GM23338 (cell line): ENCODE measurements around the gene ZNF697.

Experiments
- CREB1 ChIP-seq: fragments of 250-450 bp; sonication (Bioruptor Pico); IDR thresholded peaks from 2 replicates; pipeline ENCODE4 v1.5.0; 2020; ENCODE audit warnings: low read depth, mild to moderate bottlenecking, moderate library complexity
- EZH2 ChIP-seq: fragments of 200-600 bp; sonication (generic); IDR thresholded peaks from one replicate; pipeline ENCODE4 v1.8.0; 2017; ENCODE audit warnings: antibody characterized with exemption, mild to moderate bottlenecking, low read depth; ENCODE audit not compliant: unreplicated experiment
- EZH2phosphoT487 ChIP-seq: fragments of 200-600 bp; sonication (generic); IDR thresholded peaks from one replicate; pipeline ENCODE4 v1.8.1; 2018; ENCODE audit warnings: antibody characterized with exemption; ENCODE audit not compliant: unreplicated experiment
- JUNB ChIP-seq: IDR thresholded peaks from one replicate; pipeline ENCODE4 v1.6.1; 2016; ENCODE audit warnings: antibody characterized with exemption; ENCODE audit not compliant: unreplicated experiment
- NANOG ChIP-seq: IDR thresholded peaks from 2 replicates; pipeline ENCODE4 v1.6.1; 2016; ENCODE audit warnings: antibody characterized with exemption, borderline replicate concordance
- POLR2AphosphoS5 ChIP-seq: IDR thresholded peaks from 2 replicates; pipeline ENCODE4 v1.6.1; 2016; ENCODE audit warnings: antibody characterized with exemption, low read depth
- ZNF114 ChIP-seq: fragments of 250-450 bp; sonication (Bioruptor Pico); IDR thresholded peaks from 2 replicates; pipeline ENCODE4 v1.5.0; 2020; ENCODE audit warnings: mild to moderate bottlenecking, moderate library complexity
- ZNF331 ChIP-seq: fragments of 250-450 bp; sonication (Bioruptor Pico); IDR thresholded peaks from 2 replicates; pipeline ENCODE4 v1.5.0; 2020; ENCODE audit warnings: low read depth, mild to moderate bottlenecking, moderate library complexity
- TF ChIP-seq, protein P1 (sequence below), 2 experiments: fragments of 200-600 bp in 1 of 2; sonication (generic) in 1 of 2; conservative IDR thresholded peaks; 2 replicates each; pipeline versions ENCODE4 v1.5.1 to v1.6.1; 2016 to 2017; ENCODE audit warnings: antibody characterized with exemption in 2 of 2, low read depth in 2 of 2, mild to moderate bottlenecking in 2 of 2, moderate library complexity in 1 of 2
- TF ChIP-seq, protein P2 (sequence below): IDR thresholded peaks from one replicate; pipeline ENCODE4 v1.6.1; 2018; ENCODE audit warnings: antibody characterized with exemption; ENCODE audit not compliant: unreplicated experiment
- TF ChIP-seq, protein P3 (sequence below): IDR thresholded peaks from 2 replicates; pipeline ENCODE4 v1.6.1; 2016; ENCODE audit warnings: antibody characterized with exemption

GRCh38 chr1:119673171-119673940 is 25.3 kb upstream of the ZNF697 start:
- TF ChIP-seq, protein P1, sequence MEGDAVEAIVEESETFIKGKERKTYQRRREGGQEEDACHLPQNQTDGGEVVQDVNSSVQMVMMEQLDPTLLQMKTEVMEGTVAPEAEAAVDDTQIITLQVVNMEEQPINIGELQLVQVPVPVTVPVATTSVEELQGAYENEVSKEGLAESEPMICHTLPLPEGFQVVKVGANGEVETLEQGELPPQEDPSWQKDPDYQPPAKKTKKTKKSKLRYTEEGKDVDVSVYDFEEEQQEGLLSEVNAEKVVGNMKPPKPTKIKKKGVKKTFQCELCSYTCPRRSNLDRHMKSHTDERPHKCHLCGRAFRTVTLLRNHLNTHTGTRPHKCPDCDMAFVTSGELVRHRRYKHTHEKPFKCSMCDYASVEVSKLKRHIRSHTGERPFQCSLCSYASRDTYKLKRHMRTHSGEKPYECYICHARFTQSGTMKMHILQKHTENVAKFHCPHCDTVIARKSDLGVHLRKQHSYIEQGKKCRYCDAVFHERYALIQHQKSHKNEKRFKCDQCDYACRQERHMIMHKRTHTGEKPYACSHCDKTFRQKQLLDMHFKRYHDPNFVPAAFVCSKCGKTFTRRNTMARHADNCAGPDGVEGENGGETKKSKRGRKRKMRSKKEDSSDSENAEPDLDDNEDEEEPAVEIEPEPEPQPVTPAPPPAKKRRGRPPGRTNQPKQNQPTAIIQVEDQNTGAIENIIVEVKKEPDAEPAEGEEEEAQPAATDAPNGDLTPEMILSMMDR (conservative IDR thresholded peaks at IDR 0.05; ENCODE audit: low read depth in 2 of 2) = no peak
- TF ChIP-seq POLR2AphosphoS5 = no peak
- TF ChIP-seq, protein P2, sequence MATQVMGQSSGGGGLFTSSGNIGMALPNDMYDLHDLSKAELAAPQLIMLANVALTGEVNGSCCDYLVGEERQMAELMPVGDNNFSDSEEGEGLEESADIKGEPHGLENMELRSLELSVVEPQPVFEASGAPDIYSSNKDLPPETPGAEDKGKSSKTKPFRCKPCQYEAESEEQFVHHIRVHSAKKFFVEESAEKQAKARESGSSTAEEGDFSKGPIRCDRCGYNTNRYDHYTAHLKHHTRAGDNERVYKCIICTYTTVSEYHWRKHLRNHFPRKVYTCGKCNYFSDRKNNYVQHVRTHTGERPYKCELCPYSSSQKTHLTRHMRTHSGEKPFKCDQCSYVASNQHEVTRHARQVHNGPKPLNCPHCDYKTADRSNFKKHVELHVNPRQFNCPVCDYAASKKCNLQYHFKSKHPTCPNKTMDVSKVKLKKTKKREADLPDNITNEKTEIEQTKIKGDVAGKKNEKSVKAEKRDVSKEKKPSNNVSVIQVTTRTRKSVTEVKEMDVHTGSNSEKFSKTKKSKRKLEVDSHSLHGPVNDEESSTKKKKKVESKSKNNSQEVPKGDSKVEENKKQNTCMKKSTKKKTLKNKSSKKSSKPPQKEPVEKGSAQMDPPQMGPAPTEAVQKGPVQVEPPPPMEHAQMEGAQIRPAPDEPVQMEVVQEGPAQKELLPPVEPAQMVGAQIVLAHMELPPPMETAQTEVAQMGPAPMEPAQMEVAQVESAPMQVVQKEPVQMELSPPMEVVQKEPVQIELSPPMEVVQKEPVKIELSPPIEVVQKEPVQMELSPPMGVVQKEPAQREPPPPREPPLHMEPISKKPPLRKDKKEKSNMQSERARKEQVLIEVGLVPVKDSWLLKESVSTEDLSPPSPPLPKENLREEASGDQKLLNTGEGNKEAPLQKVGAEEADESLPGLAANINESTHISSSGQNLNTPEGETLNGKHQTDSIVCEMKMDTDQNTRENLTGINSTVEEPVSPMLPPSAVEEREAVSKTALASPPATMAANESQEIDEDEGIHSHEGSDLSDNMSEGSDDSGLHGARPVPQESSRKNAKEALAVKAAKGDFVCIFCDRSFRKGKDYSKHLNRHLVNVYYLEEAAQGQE = no peak
- no peak for TF ChIP-seq EZH2
- no peak for TF ChIP-seq CREB1 (CRISPR knock-in tag)
- no peak for TF ChIP-seq ZNF331
- no peak for TF ChIP-seq EZH2phosphoT487
- TF ChIP-seq, protein P3, sequence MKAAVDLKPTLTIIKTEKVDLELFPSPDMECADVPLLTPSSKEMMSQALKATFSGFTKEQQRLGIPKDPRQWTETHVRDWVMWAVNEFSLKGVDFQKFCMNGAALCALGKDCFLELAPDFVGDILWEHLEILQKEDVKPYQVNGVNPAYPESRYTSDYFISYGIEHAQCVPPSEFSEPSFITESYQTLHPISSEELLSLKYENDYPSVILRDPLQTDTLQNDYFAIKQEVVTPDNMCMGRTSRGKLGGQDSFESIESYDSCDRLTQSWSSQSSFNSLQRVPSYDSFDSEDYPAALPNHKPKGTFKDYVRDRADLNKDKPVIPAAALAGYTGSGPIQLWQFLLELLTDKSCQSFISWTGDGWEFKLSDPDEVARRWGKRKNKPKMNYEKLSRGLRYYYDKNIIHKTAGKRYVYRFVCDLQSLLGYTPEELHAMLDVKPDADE = no peak
- no peak for TF ChIP-seq JUNB
- TF ChIP-seq NANOG = no peak
- no peak for TF ChIP-seq ZNF114 (CRISPR knock-in tag)
